Panc1 (cell line): Measurements from ENCODE around the gene TRABD2A. TPM values are rescaled to one million over a fixed set of nuclear protein-coding genes. Genes with fewer than 3 reads are reported as not detected.

Source experiments
- ATAC-seq: fragments of 200-7000 bp; cut with Tn5 transposase; 2 replicates; pipeline ENCODE4 v1.9.1; 2020; ENCODE audit warnings: mild to moderate bottlenecking, moderate library complexity
- BruUV-seq: library from RNA; stranded (reverse); fragments of 400-500 nt; replicated peaks from 2 replicates; lab custom pipeline; 2021; lab: Mats Ljungman, UMichigan
- CTCF ChIA-PET: fragments of 300-600 bp; sonication (Branson Sonifier 250); formaldehyde crosslinking; loops from one replicate; lab custom pipeline; 2022; ENCODE audit warnings: antibody characterized with exemption; lab: Charles Lee
- POLR2A ChIA-PET: fragments of 300-600 bp; sonication (Branson Sonifier 250); formaldehyde crosslinking; loops from one replicate; lab custom pipeline; 2022; ENCODE audit warnings: antibody characterized with exemption; lab: Charles Lee
- DNase-seq: peaks from one replicate; pipeline ENCODE4 v3.0.0-alpha.2; 2010; ENCODE audit warnings: low read depth, low spot score
- H3K27ac ChIP-seq: 2 replicates; pipeline ENCODE4 v1.5.1; 2011; ENCODE audit warnings: mild to moderate bottlenecking, low read length, inconsistent platforms
- H3K27me3 ChIP-seq: fragments of 200-500 bp; sonication (Bioruptor generic); 2 replicates; pipeline ENCODE4 v1.6.0; 2014; ENCODE audit warnings: low read length, inconsistent platforms; ENCODE audit not compliant: control insufficient read depth, insufficient read depth
- H3K36me3 ChIP-seq: fragments of 200-500 bp; sonication (Bioruptor generic); 2 replicates; pipeline ENCODE4 v1.5.1; 2014; ENCODE audit warnings: inconsistent platforms, mild to moderate bottlenecking, low read length, moderate library complexity; ENCODE audit not compliant: control insufficient read depth, insufficient read depth
- H3K4me1 ChIP-seq: 2 replicates; pipeline ENCODE4 v1.5.1; 2011; ENCODE audit warnings: inconsistent platforms, mild to moderate bottlenecking, low read length, moderate library complexity; ENCODE audit not compliant: control insufficient read depth, insufficient read depth
- H3K4me3 ChIP-seq, 2 experiments: 2 replicates each; pipeline ENCODE4 v1.5.1; 2011 to 2012; ENCODE audit warnings: low read depth in 2 of 2, low read length in 2 of 2, mild to moderate bottlenecking in 2 of 2, inconsistent platforms in 1 of 2, moderate library complexity in 1 of 2
- H3K9me3 ChIP-seq: fragments of 200-500 bp; sonication (Bioruptor generic); 2 replicates; pipeline ENCODE4 v1.5.1; 2014; ENCODE audit warnings: low read depth, mild to moderate bottlenecking, inconsistent platforms, low read length, moderate library complexity; ENCODE audit not compliant: control insufficient read depth, insufficient read depth
- POLR2AphosphoS5 ChIP-seq: IDR thresholded peaks from 2 replicates; pipeline ENCODE4 v1.6.1; 2012; ENCODE audit warnings: mild to moderate bottlenecking, low read depth, low read length, moderate library complexity
- SIN3A ChIP-seq: IDR thresholded peaks from 2 replicates; pipeline ENCODE4 v1.6.1; 2012; ENCODE audit warnings: low read depth, mild to moderate bottlenecking, low read length, moderate library complexity, borderline replicate concordance; ENCODE audit not compliant: insufficient read depth
- TCF7L2 ChIP-seq: IDR thresholded peaks from 2 replicates; pipeline ENCODE4 v1.6.1; 2011; ENCODE audit warnings: mild to moderate bottlenecking, low read depth, low read length, inconsistent platforms
- in situ Hi-C: cut with HindIII; loops from 2 replicates; pipeline ENCODE4 v1.10.0; 2016; ENCODE audit warnings: low sequenced_read_pairs, low pct_unique_long_range_greater_than_20kb
- intact Hi-C: fragments of 100-400 bp; cut with micrococcal nuclease; formaldehyde crosslinking; loops from one replicate; pipeline ENCODE4 v1.10.0; 2022; ENCODE audit not compliant: unreplicated experiment
- total RNA-seq: library from RNA; stranded (reverse); gene quantifications from one replicate; pipeline ENCODE4 v1.2.1, GENCODE V29; 2021; ENCODE audit not compliant: unreplicated experiment
- TF ChIP-seq, protein P1 (sequence below): fragments of 450-650 bp; IDR thresholded peaks from 2 replicates; pipeline ENCODE4 v1.5.1; 2017; ENCODE audit warnings: mild to moderate bottlenecking
- TF ChIP-seq, protein P2 (sequence below), 2 experiments: IDR thresholded peaks; 2 replicates each; pipeline ENCODE4 v1.6.1; 2011 to 2012; ENCODE audit warnings: low read depth in 2 of 2, control low read depth in 1 of 2, low read length in 1 of 2, mild to moderate bottlenecking in 1 of 2, moderate library complexity in 1 of 2; ENCODE audit not compliant: insufficient read depth in 1 of 2

Gene TRABD2A
- total RNA-seq, 1 experiment from 2014 or later: 1.7 TPM

DNA sequence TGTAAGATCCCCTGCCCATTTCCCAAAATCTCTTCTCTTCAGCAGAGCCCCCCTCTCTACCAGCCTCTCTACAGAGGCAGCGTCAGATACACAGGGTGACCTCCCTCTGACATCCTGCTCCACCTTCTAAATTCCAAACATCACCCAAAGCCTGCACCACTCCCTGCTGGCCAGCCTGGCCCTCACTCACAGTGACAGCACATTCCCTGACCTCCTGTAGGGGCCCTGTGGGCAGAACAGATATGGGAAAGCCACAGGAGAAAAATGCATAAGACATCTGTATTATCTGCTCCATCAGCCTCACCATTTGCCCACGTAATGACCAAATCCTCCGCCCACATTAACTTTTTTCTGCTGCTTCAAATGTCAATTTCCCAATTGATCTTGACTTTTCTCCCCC is 40.6 kb downstream of the TRABD2A start:
- Histone ChIP-seq H3K27me3 (no peaks in the 10 kb centered on the region), H3K27ac (no peak overlapping the region), H3K4me3 (no peak overlapping the region), H3K9me3 (no peaks in the 10 kb centered on the region), H3K36me3 (no peaks in the 10 kb centered on the region), H3K4me1 (no peaks in the 10 kb centered on the region)
- BruUV-seq: no TSS peak
- ATAC-seq (0 out of 2 replicates have a peak, but pooled peaks have one; percentile 60), DNase-seq (no peak)
- no peak for TF ChIP-seq SIN3A
- TF ChIP-seq, protein P1, sequence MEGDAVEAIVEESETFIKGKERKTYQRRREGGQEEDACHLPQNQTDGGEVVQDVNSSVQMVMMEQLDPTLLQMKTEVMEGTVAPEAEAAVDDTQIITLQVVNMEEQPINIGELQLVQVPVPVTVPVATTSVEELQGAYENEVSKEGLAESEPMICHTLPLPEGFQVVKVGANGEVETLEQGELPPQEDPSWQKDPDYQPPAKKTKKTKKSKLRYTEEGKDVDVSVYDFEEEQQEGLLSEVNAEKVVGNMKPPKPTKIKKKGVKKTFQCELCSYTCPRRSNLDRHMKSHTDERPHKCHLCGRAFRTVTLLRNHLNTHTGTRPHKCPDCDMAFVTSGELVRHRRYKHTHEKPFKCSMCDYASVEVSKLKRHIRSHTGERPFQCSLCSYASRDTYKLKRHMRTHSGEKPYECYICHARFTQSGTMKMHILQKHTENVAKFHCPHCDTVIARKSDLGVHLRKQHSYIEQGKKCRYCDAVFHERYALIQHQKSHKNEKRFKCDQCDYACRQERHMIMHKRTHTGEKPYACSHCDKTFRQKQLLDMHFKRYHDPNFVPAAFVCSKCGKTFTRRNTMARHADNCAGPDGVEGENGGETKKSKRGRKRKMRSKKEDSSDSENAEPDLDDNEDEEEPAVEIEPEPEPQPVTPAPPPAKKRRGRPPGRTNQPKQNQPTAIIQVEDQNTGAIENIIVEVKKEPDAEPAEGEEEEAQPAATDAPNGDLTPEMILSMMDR: no peak
- TF ChIP-seq, protein P2, sequence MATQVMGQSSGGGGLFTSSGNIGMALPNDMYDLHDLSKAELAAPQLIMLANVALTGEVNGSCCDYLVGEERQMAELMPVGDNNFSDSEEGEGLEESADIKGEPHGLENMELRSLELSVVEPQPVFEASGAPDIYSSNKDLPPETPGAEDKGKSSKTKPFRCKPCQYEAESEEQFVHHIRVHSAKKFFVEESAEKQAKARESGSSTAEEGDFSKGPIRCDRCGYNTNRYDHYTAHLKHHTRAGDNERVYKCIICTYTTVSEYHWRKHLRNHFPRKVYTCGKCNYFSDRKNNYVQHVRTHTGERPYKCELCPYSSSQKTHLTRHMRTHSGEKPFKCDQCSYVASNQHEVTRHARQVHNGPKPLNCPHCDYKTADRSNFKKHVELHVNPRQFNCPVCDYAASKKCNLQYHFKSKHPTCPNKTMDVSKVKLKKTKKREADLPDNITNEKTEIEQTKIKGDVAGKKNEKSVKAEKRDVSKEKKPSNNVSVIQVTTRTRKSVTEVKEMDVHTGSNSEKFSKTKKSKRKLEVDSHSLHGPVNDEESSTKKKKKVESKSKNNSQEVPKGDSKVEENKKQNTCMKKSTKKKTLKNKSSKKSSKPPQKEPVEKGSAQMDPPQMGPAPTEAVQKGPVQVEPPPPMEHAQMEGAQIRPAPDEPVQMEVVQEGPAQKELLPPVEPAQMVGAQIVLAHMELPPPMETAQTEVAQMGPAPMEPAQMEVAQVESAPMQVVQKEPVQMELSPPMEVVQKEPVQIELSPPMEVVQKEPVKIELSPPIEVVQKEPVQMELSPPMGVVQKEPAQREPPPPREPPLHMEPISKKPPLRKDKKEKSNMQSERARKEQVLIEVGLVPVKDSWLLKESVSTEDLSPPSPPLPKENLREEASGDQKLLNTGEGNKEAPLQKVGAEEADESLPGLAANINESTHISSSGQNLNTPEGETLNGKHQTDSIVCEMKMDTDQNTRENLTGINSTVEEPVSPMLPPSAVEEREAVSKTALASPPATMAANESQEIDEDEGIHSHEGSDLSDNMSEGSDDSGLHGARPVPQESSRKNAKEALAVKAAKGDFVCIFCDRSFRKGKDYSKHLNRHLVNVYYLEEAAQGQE (IDR thresholded peaks at IDR 0.05; ENCODE audit: insufficient read depth in 1 of 2, low read depth in 2 of 2, low read length in 1 of 2): no peak
- TF ChIP-seq TCF7L2: no peak
- TF ChIP-seq POLR2AphosphoS5: no peak
- in situ Hi-C loops: no loop called here
- CTCF ChIA-PET: no interaction called here
- intact Hi-C loops: no loop called here
- POLR2A ChIA-PET: no interaction called here

DNA sequence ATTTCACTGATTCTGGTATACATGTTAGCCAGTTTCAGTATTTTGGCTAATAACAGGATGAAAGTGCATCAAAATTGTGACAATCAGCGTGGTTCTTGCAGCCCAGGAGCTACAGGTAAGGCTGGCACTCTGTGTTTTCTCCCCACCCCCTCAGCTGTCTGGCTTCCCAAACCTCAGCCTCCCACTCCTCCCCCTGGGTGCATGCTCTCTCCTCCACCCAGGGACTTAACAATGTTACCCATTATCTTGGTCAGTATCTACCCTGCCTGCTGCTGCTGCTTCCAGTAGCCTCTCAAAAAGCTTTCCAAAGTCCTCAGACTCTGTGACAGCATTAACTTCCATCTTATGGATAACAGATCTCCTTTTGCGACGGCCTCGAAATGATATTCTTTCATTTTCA is 41.0 kb downstream of the TRABD2A start:
- Histone ChIP-seq H3K27me3 (no peaks in the 10 kb centered on the region), H3K4me3 (no peak overlapping the region), H3K36me3 (no peaks in the 10 kb centered on the region), H3K4me1 (no peaks in the 10 kb centered on the region), H3K27ac (no peak overlapping the region), H3K9me3 (no peaks in the 10 kb centered on the region)
- TF ChIP-seq SIN3A (no peak), TCF7L2 (no peak), POLR2AphosphoS5 (no peak)
- TF ChIP-seq, protein P1: no peak
- TF ChIP-seq, protein P2 (IDR thresholded peaks at IDR 0.05; ENCODE audit: insufficient read depth in 1 of 2, low read depth in 2 of 2, low read length in 1 of 2): no peak
- CTCF ChIA-PET: no interaction called here
- POLR2A ChIA-PET: no interaction called here
- no TSS peak for BruUV-seq
- in situ Hi-C loops: no loop called here
- no peak for ATAC-seq
- DNase-seq: no peak
- intact Hi-C loops: no loop called here
